Retina (tissue), 1 donor: Measurements from ENCODE around the gene OR1N1.
"Not testable (repeated sequence)": the region's sequence is repeated elsewhere in the genome, so short reads cannot be mapped to it uniquely, and the experiment has no call there.

ENCODE experiments used
- DNase-seq: peaks from one replicate; pipeline ENCODE4 v3.0.0-alpha.2; 2016

OR1N1 gene

GRCh38 chr9:122527193-122527592 is at the start of gene OR1N1:
TSS of gene OR1N1 (minus strand) at chr9:122527293. CDS start at chr9:122527293, 0 bp downstream.
- DNase-seq, result no peak

- no peak for DNase-seq
Observed at GRCh38 chr9:122572456-122572855, 45.4 kb upstream of the OR1N1 start.

GRCh38 chr9:122567901-122568300 is 40.8 kb upstream of the OR1N1 start:
- no peak for DNase-seq

- DNase-seq, result peak; percentile 4
Observed at GRCh38 chr9:122562134-122562760, 35.2 kb upstream of the OR1N1 start.

- DNase-seq, result no peak
Observed at GRCh38 chr9:122561446-122561845, 34.4 kb upstream of the OR1N1 start.

GRCh38 chr9:122552812-122553211 is 25.7 kb upstream of the OR1N1 start, which contains the start of gene OR1N2:
TSS of gene OR1N2 (plus strand) at chr9:122553112. CDS start at chr9:122553212, 100 bp downstream.
- DNase-seq, result no peak

GRCh38 chr9:122551371-122551770 is 24.3 kb upstream of the OR1N1 start:
- no peak for DNase-seq

- DNase-seq, result no peak
Observed at GRCh38 chr9:122546196-122546595, 19.1 kb upstream of the OR1N1 start.

GRCh38 chr9:122538757-122539156 is 11.7 kb upstream of the OR1N1 start:
- DNase-seq, result no peak

GRCh38 chr9:122537066-122537465 is 10.0 kb upstream of the OR1N1 start:
- not testable (repeated sequence) for DNase-seq

- no peak for DNase-seq
Observed at GRCh38 chr9:122536134-122536533, 9.0 kb upstream of the OR1N1 start.

- DNase-seq, result not testable (repeated sequence)
Observed at GRCh38 chr9:122531157-122531556, 4.1 kb upstream of the OR1N1 start.

GRCh38 chr9:122526602-122527001 is 491 bp downstream of the OR1N1 start:
- no peak for DNase-seq

GRCh38 chr9:122519376-122519775 is 7.7 kb downstream of the OR1N1 start:
- no peak for DNase-seq

- no peak for DNase-seq
Observed at GRCh38 chr9:122518841-122519240, 8.3 kb downstream of the OR1N1 start, which contains the start of gene OR1J4. TSS of gene OR1J4 (plus strand) at chr9:122519141. CDS start at chr9:122519141, 0 bp downstream.

- DNase-seq, result no peak
Observed at GRCh38 chr9:122518226-122518625, 8.9 kb downstream of the OR1N1 start.

- DNase-seq, result no peak
Observed at GRCh38 chr9:122510502-122510901, 16.6 kb downstream of the OR1N1 start, which contains the start of gene OR1J2. TSS of gene OR1J2 (plus strand) at chr9:122510802. CDS start at chr9:122510802, 0 bp downstream.

- no peak for DNase-seq
Observed at GRCh38 chr9:122506964-122507363, 20.1 kb downstream of the OR1N1 start.

GRCh38 chr9:122498883-122499288 is 28.2 kb downstream of the OR1N1 start:
- peak; percentile 21 for DNase-seq

GRCh38 chr9:122479062-122479461 is 48.0 kb downstream of the OR1N1 start:
- DNase-seq, result no peak

GRCh38 chr9:122477826-122478225 is 49.3 kb downstream of the OR1N1 start, which contains the start of gene OR1J1:
TSS of gene OR1J1 (minus strand) at chr9:122477926. CDS start at chr9:122477926, 0 bp downstream.
- DNase-seq, result no peak

- no peak for DNase-seq
Observed at GRCh38 chr9:122477346-122477745, 49.7 kb downstream of the OR1N1 start.
